CD4-positive, alpha-beta T cell treated with Interleukin-4 for 4 hours (primary cell): Measurements from ENCODE around the gene NUP93.
"Not testable (repeated sequence)": the region's sequence is repeated elsewhere in the genome, so short reads cannot be mapped to it uniquely, and the experiment has no call there.

Experiments
- DNase-seq: peaks from one replicate; pipeline ENCODE4 v3.0.0-alpha.2; 2020

The NUP93 gene

DNA sequence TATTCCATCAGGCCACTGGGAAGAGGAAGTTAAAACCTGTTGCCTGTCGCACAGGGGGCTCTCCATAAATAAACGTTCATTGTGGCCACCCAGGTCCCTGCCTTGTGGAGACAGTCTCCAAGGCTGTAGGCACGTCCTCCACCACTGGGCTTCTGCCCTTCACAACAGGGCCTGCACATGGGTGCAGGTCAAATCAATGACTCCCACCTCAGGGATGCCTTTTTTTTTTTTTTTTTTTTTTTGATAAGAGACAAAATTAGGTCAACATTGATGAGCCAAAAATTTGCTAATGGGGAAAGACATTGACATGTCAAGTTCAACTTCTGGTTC lies 122.4 kb downstream of the NUP93 start:
- no peak for DNase-seq

DNA sequence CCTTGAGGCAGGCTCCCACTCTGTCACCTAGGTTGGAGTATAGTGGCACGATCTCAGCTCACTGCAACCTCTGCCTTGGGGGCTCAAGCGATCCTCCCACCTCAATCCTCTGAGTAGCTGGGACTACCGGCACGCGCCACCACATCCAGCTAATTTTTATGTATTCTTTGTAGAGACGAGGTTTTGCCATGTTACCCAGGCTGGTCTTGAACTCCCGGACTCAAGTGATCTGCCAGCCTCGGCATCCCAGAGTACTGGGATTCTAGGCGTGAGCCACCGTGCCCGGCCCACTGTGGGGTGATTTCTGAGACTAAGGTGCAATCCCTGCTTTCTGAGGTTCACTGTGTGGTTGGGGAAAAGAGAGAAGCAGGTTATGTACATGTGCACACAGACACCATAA lies 123.0 kb downstream of the NUP93 start:
- DNase-seq = no peak

DNA sequence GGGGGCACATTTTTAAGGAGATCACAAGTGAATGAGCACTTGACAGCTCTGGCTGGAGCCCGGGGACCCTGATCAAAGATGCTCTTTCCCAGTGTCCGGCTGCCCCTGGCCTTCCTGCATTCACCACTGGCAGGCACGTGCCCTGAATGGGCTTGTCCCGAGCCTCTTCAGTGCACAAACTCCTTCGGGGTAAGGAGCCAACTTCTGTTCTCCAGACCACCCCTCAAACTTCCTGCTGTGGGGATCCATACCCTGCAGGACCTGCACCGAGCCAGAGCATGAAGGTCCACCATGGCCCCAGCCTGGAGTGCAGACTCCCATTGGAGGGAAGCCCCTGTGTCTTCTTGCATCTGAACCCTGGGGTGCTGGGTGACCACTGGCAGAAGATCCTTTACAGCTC lies 125.3 kb downstream of the NUP93 start:
- no peak for DNase-seq

DNA sequence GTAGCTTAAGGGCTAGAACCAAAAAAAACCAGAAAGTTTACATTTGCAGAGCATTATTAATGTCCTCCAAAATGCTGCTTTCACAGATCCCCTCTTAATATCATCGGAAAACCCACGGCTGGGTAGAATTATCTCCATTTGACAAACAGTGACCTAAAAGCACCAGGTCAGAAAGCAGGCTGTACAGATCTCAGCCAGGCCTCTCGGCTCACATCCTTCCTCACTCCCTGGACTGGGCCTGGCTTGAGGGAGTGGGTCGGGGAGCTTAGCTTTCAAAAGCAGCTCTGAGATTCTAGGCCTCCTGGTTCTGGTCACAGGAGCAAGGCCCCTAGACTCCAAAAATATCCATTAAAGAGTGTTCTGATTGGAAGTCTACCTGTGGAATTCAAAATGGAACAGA lies 126.0 kb downstream of the NUP93 start:
- DNase-seq = no peak

DNA sequence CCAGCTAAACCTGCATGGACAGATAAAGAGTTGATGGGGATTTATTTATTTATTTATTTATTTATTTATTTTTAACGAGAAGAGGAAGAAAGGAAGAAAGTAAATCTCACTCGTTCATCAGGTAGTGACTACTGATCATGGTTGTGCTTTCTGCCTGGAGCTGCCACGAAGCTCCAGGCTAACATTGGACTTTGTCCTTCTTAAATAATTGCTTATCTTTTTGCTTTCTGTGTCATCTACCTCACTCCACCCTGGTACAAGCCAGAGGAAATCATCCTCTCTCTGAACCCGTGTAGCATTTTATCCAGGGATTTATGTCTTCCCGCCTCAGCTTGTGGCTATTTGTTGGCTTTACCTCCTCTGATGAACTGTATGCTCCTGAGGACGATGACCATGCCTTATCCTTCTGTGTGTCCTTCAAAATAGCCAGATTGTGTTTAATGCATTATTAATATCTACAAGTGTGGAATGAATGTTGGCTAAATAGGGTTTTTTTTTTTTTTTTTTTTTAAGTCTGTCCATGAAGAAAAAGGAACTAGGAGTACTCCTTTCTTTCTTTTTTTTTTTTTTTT lies 127.0 kb downstream of the NUP93 start:
- DNase-seq = no peak

DNA sequence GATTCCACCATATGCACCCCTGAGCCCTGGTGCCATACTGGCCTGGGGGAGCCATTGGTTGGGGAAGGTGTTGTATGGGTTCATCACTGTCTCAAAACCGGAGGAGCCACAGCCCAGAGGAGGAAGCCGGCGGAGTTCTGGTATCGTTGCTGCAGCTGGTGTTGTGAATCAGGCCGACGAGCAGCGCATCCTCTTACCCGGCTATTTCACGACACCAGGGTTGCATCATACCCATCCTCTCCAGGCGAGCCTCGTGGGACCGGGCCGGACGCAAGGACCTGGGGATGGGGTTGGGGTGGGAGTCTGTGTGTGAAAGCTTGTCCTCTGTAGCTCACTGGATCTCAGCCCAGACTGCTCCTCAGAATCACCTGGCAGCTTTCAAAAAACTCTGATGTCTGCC lies 128.4 kb downstream of the NUP93 start:
- DNase-seq = no peak

DNA sequence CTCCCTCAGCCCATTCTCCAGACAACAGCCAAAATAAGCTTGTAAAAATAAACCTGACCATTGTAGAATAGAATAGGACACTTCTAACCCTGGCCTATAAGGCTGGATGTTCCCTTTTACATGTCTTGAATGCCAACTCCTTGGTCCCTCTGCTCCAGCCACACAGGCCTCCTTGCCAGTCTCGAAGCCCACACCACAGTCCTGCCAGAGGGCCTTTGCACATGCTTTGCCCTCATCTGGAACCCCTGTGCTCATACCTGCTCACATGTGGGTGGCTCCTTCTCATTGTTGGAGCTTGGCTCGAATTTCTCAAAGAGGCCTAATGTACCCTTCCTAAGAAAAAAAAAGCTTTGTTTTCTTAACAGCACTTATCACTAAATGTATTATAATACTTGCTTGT lies 129.7 kb downstream of the NUP93 start:
- DNase-seq = no peak

DNA sequence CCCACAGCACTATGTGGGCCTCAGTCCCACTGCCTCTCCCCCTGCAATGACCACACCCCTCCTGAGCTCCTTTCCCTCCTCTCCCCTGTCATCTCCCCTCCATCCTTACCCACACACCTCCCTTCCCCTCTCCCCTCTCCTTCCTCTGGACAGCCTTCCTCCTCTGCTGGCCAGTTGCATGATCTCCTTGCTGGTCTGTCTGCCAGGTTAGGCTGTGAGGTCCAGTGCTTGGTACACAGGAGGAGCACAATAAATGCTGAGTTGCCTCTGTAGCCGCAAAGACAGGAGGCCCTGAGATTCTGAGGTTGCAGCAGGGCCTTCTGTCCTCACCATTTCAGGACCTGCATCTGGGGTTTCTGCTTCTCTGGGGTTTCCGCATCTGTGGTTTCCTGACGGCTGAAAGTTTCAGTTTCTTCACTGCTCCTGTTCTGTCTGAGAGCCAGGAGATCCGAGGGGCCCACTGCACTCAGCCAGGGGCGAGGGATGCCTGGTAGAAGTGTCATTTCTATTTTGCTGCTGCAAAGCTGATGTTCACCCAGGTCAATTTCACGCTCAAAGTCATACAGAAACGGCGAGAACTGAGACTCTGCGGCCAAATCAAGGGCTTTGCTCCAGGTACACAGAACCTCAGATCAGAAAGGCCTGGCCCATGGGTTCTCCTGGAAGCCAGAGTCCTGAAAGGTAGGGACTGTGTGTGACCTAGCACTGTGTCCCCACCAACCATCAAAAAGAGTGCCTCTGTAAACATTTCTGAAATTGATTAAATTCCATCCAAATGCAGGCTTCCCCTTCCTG lies 130.5 kb downstream of the NUP93 start:
- DNase-seq = peak; percentile 60

DNA sequence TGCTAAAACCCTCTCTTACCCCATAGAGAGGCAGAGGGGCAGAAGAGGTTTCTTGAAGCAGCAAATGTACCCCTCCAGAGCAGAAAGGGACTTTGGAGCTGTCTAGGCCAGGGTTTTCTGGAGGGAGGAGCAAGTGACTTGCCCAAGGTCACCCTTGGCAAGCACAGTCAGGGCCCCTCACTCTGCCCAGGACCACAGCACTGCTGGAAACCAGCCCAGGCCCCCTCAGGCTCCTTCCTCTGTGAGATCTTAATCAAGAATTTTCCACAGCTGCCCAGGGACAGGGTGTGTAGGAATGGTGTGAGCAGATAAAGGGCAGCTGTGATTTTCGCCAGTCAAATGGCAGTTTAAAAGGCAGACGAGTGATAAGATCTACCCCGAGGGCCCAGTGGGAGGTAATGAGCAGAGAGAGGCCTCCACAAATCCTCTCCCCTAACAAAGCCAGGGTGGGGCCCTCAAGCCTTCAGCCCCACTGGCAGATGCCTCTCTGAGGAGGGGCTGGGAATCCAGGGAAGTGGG lies 131.2 kb downstream of the NUP93 start:
- DNase-seq = no peak

DNA sequence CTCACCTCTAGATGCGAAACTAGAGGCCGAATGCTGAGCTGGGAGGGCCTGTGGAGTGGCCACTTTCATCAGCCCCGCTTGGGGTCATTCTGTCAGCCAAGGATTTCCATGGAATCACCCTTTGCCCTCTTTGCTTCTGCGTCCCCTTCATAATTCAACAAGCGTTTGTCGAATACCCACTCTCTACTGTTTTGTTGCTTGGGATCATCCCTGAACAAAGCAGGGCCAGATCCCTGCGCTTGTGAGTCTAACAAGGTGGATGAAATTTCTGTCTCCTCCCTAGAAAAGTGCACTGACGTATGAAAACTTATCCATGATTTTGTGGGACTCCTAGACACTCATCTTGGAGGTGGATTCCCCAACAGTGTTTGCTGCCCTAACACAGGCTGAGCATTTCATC lies 131.8 kb downstream of the NUP93 start:
- DNase-seq = no peak

DNA sequence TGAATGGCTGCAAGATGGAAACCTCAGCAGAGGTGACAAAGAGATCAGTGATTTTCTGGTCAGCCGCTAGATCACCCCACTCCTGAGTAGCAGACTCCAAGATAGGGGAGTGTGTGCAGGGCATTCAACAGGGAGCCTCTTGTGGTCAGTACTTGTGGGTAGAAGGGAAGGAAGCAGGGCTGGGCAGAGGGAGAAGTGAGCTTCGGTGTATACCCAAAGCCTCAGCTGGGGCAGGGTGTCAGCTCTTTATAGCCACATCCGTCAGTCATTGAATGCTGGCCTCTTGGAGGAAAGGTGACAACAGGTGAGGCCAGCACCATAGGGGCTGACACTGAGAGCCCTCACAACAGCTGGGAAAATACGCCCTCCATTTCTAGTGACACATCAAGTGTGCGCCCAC lies 132.8 kb downstream of the NUP93 start:
- peak; percentile 8 for DNase-seq

DNA sequence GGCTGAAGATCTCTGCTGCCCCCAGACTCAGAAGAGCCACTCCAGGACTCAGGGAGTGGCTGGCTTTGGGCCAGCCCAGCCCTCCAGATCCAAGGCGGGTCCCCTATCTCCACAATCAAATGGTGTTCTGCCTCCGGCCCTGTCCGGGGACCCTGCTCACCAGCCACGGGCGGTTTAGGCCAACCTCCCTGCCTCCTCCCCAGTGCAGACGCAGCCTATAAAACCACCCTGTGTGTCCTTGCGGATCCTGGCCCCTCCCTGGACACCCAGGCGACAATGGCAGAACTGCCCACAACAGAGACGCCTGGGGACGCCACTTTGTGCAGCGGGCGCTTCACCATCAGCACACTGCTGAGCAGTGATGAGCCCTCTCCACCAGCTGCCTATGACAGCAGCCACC lies 135.0 kb downstream of the NUP93 start, which contains the start of gene SLC12A3:
SLC12A3 (plus strand) TSS at position 248 of the 400 bp plus-strand sequence; CDS start at position 277, 29 bp downstream.
- no peak for DNase-seq

DNA sequence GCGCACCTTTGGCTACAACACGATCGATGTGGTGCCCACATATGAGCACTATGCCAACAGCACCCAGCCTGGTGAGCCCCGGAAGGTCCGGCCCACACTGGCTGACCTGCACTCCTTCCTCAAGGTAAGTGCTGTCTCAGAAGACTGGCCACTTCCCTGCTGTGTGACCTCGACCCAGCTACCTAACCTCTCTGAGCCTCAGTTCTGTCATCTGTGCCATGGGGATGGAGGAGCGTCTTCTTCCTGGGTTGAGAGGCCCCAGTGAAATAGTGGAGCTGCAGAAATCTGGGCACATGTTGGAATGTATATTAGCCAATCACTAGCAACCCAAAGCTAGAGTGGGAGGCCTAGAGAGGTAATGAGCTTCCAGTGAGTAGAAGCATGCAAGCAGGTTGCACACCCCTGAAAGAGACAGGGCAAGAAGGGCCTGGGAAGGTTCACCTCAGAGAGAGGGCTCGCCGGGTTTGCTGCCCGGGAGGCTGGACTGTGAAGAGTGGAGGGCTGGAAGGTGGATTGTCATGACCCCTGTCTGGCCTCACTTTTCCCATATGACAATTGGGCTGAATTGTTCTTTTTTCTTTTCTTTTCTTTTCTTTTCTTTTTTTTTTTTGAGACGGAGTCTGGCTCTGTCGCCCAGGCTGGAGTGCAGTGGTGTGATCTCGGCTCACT lies 135.6 kb downstream of the NUP93 start:
- no peak for DNase-seq

DNA sequence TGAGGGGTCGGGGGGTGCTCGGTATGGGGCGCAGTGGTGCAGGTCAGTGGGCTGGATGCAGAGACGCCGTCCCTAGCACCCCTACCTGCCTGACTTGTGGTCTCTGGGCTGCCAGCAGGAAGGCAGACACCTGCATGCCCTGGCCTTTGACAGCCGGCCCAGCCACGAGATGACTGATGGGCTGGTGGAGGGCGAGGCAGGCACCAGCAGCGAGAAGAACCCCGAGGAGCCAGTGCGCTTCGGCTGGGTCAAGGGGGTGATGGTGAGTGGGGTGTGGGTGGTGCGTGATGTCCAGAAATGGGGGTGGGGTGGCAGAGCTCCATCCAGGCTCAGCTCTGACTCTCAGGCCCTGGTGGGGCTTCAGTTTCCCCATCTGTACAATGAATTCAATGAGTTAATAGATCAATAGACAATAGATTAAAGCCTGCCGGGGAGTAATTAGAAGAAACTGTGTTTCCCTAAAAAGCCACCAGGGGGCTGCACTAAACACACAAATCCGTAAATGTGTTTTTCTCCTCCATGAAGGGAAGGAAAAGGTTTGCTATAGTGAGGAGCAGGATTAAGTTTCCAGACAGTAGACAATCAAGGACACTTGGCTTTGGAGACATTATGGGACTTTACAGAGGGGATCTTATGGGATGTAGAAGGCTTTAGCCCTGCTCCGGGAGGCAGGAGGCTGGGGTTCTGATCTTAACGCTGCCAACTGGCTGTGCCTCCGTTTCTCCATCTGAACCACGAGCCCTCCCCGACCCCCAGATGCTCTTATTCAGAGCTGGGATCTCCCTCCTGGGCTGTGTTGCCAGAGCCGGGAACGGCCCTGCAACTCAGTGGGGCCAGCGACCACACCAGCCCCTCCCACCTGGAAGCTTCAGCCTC lies 137.3 kb downstream of the NUP93 start:
- peak; percentile 62 for DNase-seq

DNA sequence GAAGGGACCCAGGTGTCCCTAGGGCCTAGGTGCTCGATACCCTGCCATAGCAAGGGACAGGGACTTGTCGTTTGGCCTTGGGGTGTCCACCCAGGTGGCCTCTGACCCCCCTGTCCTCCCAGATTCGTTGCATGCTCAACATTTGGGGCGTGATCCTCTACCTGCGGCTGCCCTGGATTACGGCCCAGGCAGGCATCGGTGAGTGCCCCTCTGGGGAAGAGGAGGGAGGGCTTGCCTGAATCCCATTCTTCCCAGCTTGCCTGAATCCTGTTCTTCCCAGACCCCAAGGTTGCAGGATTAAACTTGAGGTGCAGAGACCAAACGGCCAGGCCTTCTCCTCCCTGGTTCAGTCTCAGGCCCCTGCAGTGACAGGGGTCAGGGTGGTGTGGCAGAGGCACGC lies 138.2 kb downstream of the NUP93 start:
- no peak for DNase-seq

DNA sequence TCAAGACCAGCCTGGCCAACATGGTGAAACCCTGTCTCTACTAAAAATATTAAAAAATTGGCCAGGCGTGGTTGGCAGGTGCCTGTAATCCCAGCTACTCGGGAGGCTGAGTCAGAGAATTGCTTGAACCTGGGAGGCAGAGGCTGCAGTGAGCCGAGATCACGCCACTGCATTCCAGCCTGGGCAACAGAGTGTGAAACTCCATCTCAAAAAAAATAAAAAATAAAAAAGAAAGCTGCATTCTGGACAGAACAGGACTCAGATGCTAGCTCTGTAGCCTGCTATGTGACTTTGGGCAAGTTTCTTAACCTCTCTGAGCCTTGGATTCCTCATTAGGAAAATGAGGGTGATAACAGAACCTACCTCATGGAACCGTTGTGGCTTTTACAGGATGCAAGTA lies 138.8 kb downstream of the NUP93 start:
- not testable (repeated sequence) for DNase-seq

DNA sequence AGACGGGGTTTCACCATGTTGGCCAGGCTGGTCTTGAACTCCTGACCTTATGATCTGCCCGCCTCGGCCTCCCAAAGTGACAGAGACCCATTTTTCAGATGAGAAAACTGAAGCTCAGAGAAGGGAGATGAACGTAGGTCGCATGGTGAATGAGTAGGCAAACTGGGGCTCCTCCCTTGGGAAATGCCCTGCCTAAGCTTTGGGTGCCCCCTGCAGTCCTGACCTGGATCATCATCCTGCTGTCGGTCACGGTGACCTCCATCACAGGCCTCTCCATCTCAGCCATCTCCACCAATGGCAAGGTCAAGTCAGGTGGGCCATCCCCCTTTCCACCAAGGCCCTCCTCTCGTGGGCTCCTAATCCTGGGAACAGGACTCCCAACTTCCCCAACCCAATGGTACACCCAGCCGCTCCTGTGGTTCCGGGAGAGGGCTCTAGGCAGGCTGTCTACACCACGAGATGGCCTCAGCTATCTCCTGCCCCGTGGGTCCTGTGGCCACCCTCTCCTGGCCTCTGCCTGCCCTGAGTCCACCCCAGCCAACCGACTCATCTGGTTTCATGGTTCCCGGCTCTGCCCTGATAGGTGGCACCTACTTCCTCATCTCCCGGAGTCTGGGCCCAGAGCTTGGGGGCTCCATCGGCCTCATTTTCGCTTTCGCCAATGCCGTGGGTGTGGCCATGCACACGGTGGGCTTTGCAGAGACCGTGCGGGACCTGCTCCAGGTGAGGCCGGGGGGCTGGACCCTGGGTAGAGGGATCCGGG lies 139.8 kb downstream of the NUP93 start:
- DNase-seq = peak; percentile 24

DNA sequence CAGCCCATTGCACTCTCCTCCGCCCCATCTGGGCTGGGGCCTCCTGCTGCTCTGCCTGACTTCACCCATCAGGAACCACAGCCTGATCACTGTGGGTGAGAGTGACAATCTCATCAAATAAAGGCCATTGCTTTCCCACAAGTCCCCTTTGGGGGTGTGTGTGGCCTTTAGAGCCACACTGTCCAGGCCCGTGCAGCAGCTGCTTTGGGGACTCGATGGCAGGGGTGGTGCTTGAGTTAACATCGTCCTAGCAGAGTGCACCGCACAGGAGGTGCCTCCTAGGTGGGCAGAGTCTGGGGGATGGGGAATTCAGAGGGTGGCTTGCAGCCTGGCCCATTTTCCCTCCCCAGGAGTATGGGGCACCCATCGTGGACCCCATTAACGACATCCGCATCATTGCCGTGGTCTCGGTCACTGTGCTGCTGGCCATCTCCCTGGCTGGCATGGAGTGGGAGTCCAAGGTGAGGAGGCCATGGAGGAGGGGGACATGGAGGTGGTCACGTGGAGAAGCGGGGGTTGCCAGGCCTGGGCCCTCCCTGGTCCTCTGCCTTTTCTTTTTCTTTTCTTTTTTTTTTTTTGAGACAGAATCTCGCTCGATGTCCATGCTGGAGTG lies 140.5 kb downstream of the NUP93 start:
- no peak for DNase-seq

DNA sequence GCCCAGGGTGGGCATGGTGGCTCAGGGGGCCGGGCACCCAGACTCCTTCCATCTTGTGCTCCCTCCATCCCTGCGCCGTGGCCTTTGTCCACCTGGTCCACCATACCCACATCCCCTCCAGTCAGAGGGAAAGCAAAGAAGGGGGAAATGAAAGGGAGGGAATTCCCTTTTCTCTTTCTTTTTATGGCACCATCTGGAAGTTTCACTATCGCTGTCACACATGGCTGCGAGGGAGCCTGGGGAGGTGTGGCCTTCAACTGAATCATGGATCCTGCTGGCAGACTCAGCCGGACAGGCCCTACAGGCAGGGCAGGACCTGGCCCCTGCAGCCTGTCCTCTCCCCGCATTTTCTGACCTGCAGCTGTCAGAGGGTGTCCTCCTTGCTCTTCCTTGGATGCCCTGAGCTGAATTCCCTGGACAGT lies 141.3 kb downstream of the NUP93 start:
- DNase-seq = no peak

DNA sequence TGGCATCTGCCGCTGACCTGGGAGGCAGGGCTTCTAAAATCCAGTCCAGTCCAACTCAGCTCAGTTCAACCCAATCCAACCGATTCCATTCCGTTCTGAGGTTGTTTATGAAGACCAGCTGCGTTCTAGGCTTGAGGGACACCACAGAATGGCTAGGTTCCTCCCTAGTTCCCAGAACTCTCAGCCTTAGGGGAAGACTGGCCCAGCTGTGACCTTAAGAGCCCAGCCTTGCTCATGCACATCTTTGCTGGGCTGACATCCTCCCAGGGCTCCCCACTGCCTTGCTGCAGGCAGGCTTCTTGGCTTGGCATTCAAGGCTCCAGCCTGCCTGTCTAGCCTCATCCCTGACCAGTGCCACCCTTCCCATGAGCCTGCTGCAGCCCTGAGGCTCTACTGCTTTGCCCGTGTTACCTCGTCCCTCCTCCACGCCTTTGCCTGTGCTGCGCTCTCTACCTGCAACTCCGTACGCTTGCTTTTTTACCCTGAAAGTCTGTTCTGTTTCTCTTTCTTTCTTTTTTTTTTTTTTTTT lies 143.0 kb downstream of the NUP93 start:
- no peak for DNase-seq

DNA sequence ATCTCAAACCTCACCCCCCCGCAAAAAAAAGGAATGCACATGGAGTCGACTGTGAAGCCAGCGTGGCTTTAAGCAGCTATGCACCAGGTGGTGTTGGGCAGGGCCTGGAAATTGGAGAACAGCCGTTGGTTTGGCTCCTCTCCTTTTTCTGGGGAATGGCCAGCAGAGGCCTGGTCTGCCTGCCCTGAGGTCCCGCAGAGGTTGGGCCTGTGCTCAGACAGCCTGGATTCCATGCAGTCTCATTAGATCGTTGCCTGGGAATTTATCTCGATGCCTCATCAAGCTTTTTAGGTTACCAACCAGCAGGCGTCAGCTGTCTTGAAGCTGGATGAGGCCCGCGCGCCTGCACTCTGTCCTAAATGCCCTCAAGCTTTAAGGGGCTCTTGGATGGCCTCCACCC lies 144.9 kb downstream of the NUP93 start:
- no peak for DNase-seq

DNA sequence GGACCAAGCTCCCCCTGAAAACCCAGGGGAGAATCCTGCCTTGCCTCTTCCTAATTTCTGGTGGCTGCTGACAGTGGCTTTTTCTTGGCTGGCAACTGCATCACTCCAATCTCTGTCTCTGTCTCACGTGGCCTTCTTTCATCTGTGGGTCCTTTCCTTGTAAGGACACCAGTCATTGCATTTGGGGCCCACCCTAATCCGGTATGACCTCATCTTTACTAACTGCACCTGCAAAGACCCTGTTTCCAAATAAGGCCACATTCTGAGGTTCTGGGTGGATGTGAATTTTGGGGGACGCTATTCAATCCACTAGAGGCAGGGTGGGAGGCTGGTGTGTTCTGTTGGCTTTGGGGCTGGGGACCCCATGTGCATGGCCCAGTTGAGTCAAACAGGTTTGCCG lies 146.1 kb downstream of the NUP93 start:
- no peak for DNase-seq
